GM21528 (cell line): ENCODE data around the gene SVIL.
"Not testable (repeated sequence)": the region's sequence is repeated elsewhere in the genome, so short reads cannot be mapped to it uniquely, and the experiment has no call there.

Experiments
- ATAC-seq: cut with Tn5 transposase; IDR thresholded peaks from one replicate; pipeline ENCODE4 v1.9.1; 2021; ENCODE audit warnings: mild to moderate bottlenecking, moderate library complexity; ENCODE audit not compliant: unreplicated experiment, low FRiP score

Gene SVIL

GRCh38 chr10:29524294-29524693 is 110.5 kb downstream of the SVIL start:
- ATAC-seq, result no peak

- no peak for ATAC-seq
These were observed 111.9 kb downstream of the SVIL start for GRCh38 chr10:29522918-29523317.

DNA sequence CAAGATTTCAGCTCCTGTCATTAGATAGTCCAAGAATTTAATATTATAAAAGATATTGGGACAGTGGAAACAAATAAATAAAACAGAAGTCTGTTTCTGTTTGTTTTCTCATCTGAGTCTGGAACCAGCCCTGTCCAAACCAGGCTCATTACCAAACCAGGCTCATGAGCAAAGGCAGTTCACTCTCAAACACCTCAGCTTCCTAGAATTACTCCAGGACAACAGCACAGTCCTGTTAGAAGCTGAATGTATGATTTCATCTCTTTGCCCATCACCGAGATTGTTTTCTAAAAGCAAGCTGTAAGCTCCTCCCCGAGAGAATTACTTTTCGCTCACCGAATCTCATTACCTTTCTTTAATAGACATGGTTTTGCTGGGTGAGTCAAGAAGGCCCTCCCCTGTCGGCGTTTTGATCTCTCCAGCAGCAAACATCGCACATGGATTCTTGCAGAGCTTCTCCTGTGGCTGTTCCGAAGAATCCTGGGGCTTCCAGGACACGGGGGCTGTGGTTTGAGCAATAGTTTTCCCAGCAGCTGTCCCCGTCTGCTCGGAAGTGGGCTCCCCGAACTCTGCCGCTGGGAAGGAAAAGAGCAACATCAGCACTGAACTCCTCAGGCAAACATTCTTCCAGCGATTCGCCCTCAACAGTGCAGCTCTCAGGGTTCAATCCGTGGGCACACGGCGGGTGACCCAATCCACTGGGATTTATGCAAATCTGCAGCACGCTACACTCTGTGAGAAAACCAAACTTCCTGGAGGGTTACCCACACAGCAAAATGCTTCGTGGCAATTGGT is 112.5 kb downstream of the SVIL start:
- no peak for ATAC-seq

- no peak for ATAC-seq
These were observed 115.1 kb downstream of the SVIL start for GRCh38 chr10:29519659-29520058.

DNA sequence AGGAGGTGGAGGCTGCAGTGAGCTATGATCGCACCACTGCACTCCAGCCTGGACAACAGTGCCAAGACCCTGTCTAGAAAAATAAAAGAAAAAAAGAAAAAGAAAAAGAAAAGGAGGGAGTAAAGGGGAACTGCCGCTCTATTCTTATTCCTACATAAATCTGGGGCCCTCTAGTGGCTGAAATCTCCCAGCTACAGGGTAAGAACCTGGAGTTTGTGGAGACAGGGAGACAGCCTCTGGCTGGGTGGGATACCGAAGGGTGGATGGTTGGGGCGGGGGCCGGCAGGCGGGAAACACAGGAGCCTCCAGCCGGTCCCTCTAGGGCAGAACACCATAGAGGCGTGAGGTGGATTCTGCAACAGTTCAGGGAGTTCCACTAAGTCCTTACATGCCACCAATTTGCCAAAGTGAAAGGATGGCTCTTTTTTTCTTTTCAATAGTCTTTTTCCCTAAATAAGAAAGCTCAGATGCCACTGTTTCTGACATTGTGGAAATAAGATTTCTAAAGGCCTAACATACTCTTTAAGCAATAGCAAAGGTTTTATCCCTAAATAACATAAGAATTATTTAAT is 117.3 kb downstream of the SVIL start:
- ATAC-seq, result no peak

DNA sequence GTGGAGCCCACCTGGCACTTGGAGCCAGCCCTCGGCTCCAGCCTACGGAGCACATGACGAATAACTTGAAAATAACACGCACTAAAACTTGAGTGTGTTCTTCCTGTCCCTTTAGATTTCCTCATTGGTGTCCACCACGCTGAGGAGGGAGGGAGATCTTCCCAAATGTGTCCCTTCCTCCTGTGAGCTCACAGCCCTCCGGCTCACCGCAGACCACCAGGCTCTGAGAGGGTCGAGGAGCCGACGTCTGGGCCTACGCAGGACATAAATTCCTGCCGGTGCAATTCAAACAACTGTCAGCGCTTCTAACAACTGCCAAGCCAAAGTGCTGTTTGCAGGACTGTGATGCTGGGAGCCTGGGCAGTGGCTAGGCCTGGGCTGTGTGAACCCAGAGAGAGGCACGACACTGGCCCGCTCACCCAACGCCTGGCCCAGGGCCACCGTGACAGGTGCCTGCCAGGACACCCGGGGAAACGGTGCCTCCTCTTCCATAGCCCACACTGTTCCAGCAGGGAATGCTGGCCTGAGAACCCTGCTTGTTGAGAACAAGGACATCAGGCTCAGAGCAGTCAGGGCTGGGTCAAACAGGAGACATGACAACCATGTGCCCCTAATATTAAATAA is 118.3 kb downstream of the SVIL start:
- not testable (repeated sequence) for ATAC-seq

GRCh38 chr10:29515879-29516278 is 118.9 kb downstream of the SVIL start:
- ATAC-seq, result not testable (repeated sequence)

- ATAC-seq, result not testable (repeated sequence)
These were observed 119.7 kb downstream of the SVIL start for GRCh38 chr10:29515104-29515503.

- no peak for ATAC-seq
These were observed 120.5 kb downstream of the SVIL start for GRCh38 chr10:29514306-29514705.

DNA sequence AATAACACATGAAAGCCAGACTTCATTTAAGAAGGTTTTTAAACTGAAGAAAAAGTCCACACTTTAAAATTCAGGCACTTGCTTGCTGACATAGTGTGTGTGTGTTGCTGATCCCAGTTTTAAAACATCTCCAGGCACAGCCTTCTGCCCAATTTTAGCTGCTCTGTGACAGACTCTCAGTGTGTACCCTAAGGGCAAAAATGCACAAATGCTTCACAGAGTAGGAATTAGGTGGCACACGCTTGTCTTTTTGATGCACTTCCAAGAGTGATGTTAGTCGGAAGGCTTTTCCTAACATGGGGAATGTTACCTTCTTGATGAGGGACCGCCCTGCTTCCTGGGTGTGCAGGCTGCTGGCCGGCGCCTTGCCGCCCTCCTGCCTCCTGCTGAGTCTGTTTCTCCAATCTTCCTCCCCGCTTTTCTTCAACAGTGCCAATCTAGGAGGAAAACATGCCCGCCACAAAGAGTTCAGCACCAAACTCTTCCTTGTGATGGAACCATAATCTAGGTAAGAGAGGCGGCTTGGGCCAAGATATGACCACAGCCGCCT is 122.3 kb downstream of the SVIL start:
- no peak for ATAC-seq

GRCh38 chr10:29511806-29512205 is 123.0 kb downstream of the SVIL start:
- ATAC-seq, result not testable (repeated sequence)

DNA sequence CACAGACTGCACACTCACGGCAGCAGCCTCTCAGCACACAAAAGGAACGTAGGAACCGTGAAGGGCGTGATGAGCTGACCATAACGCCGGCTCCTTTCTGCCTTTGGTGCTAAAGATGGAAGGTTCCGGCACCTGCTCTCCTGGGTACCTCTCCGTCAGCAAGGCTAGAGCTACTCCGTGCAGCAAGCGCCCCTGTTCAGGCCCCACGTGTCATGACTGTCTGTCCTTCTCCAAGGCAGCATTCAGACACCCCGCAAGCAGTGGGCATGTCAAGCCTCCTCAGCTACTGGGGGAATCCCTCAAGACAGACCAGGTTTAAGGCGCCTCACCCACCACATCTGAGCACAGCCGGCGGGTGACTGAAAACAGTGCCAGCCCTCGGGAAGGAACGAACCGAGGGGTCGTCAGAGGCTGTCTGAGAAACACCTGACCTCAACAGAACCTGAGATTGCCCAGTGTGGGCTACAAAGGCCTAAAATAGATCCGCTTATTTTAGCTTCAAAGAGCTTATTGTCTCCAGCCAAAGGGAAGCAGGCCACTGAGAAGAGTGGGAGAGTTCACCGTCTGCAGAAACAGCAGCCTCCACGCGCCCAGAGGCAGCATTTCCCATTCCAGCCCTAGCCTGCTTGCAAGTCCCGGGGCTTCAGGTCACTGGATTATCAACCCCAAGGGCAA is 124.2 kb downstream of the SVIL start:
- not testable (repeated sequence) for ATAC-seq

DNA sequence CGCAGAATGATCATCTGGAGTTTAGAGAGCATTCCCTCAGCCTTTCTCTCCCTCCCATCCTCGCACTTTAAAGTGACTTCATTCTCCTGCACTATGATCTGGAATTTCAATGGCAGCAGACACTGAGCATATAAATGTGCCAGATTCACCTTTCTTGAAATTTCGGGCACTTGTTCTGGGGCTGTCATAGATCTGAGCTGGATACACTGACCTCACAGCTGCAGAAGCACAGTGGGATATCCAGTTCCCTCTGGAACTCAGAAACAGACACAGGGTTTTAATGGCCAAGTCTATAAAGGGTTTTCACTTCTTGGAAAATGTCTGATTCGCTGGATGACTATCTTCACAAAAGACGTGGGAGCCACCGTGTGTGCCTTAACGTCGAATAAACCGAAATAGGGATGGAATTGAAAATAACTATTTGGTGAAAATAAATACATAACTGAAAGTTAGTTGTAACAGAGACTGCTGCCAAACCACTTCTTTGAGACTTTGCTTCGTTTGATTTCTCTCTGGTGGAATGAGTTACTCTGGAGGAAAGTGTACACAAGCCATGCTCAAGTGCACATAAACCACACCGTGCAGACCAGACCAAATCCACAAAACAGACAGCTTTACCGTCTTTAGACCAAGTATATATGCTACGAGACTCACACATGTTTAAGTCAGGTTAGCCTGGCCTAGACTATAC is 126.1 kb downstream of the SVIL start:
- no peak for ATAC-seq

DNA sequence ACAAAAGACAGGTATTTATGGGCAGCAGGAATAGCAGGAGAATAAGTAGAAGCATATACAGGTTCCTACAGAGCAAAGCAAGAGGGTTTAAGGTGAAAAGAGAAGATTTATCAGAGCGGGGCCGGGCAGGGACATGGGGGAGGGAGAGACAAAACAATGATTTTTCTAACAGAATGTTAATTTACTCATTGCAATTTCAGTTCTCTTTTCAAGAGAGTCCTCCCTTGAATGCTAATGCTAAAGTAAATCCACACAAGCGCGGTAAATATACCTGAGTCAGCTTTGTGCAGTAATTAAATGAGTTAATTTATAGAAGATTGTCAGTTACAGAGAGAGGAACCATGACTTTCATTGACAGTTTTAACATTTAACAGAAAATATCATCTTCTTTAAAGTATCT is 127.0 kb downstream of the SVIL start:
- ATAC-seq, result not testable (repeated sequence)

DNA sequence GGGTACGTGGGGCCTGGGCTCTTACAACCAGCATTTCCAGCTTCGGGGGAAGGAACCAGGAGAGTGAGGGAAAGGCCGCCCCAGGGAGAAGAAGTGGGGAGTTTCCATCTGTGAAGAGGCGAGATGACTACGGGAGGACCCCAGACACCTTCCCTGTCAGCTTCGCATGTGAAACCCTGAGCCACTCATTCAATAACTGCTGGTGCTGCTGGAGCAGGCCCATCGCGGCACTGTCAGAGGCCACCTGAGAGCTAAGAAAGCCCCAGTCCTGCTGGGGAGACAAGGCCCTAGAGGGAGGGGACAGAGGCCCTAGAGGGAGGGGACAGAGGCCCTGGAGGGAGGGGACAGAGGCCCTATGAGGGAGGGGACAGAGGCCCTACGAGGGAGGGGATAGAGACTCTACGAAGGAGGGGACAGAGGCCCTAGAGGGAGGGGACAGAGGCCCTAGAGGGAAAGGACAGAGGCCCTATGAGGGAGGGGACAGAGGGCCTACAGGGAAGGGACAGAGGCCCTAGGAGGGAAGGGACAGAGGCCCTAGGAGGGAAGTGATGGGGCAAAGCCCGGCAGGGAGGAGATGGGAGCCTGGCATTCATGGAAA is 128.3 kb downstream of the SVIL start:
- not testable (repeated sequence) for ATAC-seq

- no peak for ATAC-seq
These were observed 132.4 kb downstream of the SVIL start for GRCh38 chr10:29502351-29502750.

GRCh38 chr10:29501692-29502091 is 133.1 kb downstream of the SVIL start:
- no peak for ATAC-seq

DNA sequence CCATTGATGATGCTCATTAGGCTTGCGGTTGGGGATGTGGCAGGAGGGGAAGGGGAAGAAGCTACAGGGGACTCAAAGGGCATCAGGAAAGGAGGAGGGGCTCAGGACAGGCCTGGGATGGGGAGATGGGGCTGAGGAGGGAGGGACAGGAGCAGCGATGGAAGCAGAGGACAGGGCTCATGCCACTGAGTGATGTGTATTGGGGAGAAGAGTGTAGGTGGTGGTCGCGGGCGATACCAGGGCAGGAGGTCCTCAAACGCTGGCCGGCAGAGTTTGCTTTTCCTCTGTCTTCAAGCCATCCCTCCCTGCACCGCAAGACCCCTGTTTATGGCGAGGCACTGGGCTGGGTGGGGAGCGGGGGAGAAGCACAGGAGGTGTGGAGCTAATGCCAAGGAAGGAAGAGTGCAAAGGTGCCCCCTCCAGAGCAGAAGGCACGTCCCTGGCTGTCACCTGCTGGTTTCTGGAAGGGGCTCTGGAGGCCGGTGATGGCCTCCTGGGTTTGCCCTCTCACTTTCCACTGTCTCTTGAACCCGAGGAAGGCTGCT is 134.7 kb downstream of the SVIL start:
- no peak for ATAC-seq

- peak; percentile 61 for ATAC-seq
These were observed 138.2 kb downstream of the SVIL start for GRCh38 chr10:29496341-29497162.
